ENCODE data around the gene B9D1. TPM values are rescaled to one million over a fixed set of nuclear protein-coding genes. Genes with fewer than 3 reads are reported as not detected.
A peak's percentile ranks its signal among the peaks of the same experiment; 100 is the strongest.

The B9D1 gene
- total and polyA plus RNA-seq, 12 donors, result 5.3 to 18.8 (median 10.4) TPM

DNA sequence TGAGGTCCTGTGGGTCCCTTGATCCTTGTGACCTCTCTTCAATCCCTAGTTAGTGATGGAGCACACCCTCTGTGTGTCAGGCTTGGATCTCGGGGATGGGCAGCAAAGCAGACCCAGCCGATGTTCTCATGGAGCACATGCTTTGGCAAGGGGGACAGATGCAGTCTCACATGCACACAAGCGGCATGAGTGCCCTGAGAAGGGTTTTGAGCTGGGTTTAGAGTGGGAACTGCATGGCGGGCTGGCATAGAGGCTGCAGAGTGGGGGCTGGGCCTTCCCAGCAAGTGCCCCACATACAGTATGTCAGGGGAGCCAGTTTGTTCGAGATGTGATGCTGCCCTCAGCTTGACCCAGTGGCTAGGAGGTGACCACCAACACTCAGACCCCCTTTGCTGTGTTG lies 41.6 kb downstream of the B9D1 start:
- Histone ChIP-seq H3K36me3 (peaks cover 0 to 42% (median under 1%) of the 10 kb centered on the region in 9 donors), H3K27me3 (peaks cover 0 to 67% (median 0%) of the 10 kb centered on the region in 7 donors), H3K4me3 (no peak overlapping the region), H3K4me1 (peaks cover 3 to 29% (median 19%) of the 10 kb centered on the region in 9 donors), H3K27ac (no peak overlapping the region), H3K9me3 (peaks cover 0 to 9% (median 0%) of the 10 kb centered on the region in 11 donors)
- TF ChIP-seq, protein P1, sequence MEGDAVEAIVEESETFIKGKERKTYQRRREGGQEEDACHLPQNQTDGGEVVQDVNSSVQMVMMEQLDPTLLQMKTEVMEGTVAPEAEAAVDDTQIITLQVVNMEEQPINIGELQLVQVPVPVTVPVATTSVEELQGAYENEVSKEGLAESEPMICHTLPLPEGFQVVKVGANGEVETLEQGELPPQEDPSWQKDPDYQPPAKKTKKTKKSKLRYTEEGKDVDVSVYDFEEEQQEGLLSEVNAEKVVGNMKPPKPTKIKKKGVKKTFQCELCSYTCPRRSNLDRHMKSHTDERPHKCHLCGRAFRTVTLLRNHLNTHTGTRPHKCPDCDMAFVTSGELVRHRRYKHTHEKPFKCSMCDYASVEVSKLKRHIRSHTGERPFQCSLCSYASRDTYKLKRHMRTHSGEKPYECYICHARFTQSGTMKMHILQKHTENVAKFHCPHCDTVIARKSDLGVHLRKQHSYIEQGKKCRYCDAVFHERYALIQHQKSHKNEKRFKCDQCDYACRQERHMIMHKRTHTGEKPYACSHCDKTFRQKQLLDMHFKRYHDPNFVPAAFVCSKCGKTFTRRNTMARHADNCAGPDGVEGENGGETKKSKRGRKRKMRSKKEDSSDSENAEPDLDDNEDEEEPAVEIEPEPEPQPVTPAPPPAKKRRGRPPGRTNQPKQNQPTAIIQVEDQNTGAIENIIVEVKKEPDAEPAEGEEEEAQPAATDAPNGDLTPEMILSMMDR (IDR thresholded peaks at IDR 0.05), result no peak
- DNase-seq (no peak), ATAC-seq (no peak)
- intact Hi-C loops (cut with DNase I), result loop anchor here in 1 of 10 donors (5.0 kb wide), 1 partner anchor 41 kb away; the partner anchor contains the start of gene B9D1
- WGBS, 2 donors, result 94 to 97% methylated on average over 5 of the region's 5 CpGs

DNA sequence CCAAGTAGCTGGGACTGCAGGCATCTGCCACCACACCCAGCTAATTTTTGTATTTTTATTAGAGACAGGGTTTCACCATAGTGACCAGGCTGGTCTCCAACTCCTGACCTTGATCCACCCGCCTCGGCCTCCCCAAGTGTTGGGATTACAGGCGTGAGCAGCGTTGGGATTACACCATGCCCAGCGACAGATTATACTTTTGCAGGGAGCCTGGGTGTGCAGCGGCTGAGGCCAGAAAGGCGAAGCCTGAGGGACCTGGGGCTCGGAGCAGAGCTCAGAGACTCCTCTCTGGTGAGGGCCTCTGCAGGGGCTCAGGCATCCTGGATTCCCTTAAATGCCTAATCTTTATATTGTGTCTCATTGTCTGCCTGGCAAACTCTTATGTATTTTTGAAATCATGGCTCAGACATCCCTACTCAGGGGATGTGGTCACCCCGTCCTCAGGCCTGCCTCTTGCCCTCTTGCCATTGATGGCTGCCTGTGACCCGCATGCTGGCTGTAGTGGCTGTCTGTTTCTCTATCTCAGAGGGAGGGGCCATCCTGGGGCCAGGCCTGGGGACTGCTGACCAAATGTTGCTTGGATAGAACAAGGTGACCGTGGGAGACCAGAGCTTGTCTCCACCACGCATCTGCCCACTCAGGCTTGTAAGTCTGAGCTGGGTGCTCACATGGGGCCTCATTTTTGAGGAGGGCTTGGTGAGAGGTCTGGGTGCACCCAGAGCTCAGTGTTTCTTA lies 42.6 kb downstream of the B9D1 start:
- H3K36me3 ChIP-seq, result peaks cover 0 to 48% (median 5%) of the 10 kb centered on the region in 9 donors
- H3K4me1 ChIP-seq, result peaks cover 3 to 29% (median 19%) of the 10 kb centered on the region in 9 donors
- intact Hi-C loops (cut with DNase I), result loop anchor here in 1 of 10 donors (5.0 kb wide), 2 partner anchors 42 to 127 kb away; partner anchors contain the start of gene B9D1
- H3K4me3 ChIP-seq, result no peak overlapping the region
- H3K9me3 ChIP-seq, result no peaks in the 10 kb centered on the region
- no peak for DNase-seq
- 94 to 95% methylated on average over 12 of the region's 12 CpGs for WGBS, 2 donors
- TF ChIP-seq, protein P1 (IDR thresholded peaks at IDR 0.05), result no peak
- ATAC-seq, result no peak
- peaks cover 0 to 74% (median 0%) of the 10 kb centered on the region in 7 donors for H3K27me3 ChIP-seq
- no peak overlapping the region for H3K27ac ChIP-seq

DNA sequence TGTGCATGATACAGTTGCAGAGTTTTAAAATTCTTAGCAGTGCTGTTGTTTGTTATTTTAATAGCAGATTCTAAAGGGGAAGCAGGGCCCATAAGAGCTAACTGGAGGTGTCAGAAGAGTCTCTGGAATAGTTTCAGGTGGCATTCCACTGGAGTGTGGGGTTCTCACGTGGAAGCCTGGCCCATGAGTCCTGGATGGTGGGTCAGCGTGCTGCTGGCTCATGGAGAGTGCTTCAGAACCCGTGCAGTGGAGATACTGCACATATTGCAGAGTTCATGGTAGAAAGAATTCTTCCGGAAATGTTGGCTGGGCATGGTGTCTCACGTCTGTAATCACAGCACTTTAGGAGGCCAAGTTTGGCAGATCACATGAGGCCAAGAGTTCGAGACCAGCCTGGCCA lies 43.9 kb downstream of the B9D1 start:
- DNase-seq (no peak), ATAC-seq (no peak)
- Histone ChIP-seq H3K27ac (no peak overlapping the region), H3K36me3 (peaks cover 0 to 49% (median 6%) of the 10 kb centered on the region in 9 donors), H3K27me3 (peaks cover 0 to 80% (median 0%) of the 10 kb centered on the region in 7 donors), H3K4me3 (no peak overlapping the region), H3K9me3 (no peaks in the 10 kb centered on the region), H3K4me1 (peaks cover 3 to 43% (median 28%) of the 10 kb centered on the region in 9 donors)
- TF ChIP-seq, protein P1 (IDR thresholded peaks at IDR 0.05), result no peak
- 83 to 85% methylated on average over 6 of the region's 6 CpGs for WGBS, 2 donors
- intact Hi-C loops (cut with DNase I), result loop anchor here in 1 of 10 donors (5.0 kb wide), 1 partner anchor 129 kb away; no protein-coding TSS in a partner anchor

DNA sequence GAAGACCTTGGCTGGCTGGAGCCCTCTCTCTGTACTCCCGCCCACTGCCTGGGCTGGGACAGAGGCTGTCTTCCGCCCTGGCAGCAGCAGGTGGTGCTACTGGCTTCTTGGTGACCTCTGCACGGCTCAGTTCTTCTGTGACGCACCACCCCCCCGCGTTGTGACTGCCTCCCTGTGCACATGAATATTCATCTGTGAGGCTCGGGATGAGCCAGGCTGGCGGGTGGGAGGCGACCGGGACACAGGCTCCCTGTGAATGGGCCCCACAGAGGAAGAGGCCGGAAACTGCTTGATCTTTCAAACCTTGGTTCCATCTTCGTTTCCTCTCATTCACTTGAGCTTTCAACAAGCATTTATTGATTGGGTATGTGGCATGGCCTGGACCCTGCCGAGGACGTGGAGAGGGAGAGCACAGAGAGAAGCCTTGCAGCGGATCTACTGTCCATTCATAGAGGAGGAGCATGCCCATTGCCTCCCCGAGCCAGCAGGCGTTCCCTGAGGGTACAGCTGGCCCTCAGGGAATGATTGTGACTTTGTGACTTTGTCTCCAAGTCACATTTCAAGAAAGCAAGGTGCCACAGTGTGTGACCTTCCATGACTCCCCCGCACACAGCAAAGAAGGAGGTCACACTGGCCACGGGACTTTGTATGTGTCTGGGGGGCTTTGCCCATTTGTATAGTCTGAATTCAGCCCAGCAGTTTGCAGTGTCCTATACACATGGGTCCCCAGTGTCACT lies 45.0 kb downstream of the B9D1 start:
- Histone ChIP-seq H3K27ac (peak overlapping the region in 9 of 10 donors; percentile 7 to 73 (median 48)), H3K4me3 (no peak overlapping the region), H3K9me3 (no peaks in the 10 kb centered on the region), H3K36me3 (peaks cover 0 to 55% (median 17%) of the 10 kb centered on the region in 9 donors), H3K4me1 (peaks cover 3 to 53% (median 39%) of the 10 kb centered on the region in 9 donors), H3K27me3 (peaks cover 0 to 76% (median 0%) of the 10 kb centered on the region in 7 donors)
- peak; percentile 88 to 96 (median 94) for ATAC-seq
- 36 to 41% methylated on average over 19 of the region's 19 CpGs for WGBS, 2 donors
- TF ChIP-seq, protein P1 (IDR thresholded peaks at IDR 0.05), result peak in 8 of 9 donors; percentile 18 to 70 (median 41)
- intact Hi-C loops (cut with DNase I), result loop anchor here in 1 of 10 donors (5.0 kb wide), 1 partner anchor 130 kb away; no protein-coding TSS in a partner anchor
- DNase-seq, result peak; percentile 78 to 89
